Prostate gland (tissue), 2 donors: Measurements from ENCODE around the gene LAD1.

Experiments
- POLR2A ChIP-seq: fragments of 450-650 bp; IDR thresholded peaks from one replicate; pipeline ENCODE4 v1.6.1; 2016; ENCODE audit warnings: antibody characterized with exemption, mild to moderate bottlenecking
- POLR2AphosphoS5 ChIP-seq: sonication (generic); formaldehyde crosslinking; IDR thresholded peaks from one replicate; pipeline ENCODE4 v1.6.1; 2017; ENCODE audit warnings: antibody characterized with exemption
- TF ChIP-seq, protein P1 (sequence below), 4 experiments: fragments of 200-600 bp in 2 of 4; fragments of 450-650 bp in 2 of 4; sonication (generic) in 2 of 4; IDR thresholded peaks; 1 replicate in 3 of 4; 2 replicates in 1 of 4; pipeline ENCODE4 v1.5.1; 2016 to 2019; ENCODE audit warnings: antibody characterized with exemption in 4 of 4, mild to moderate bottlenecking in 2 of 4, moderate library complexity in 2 of 4

DNA sequence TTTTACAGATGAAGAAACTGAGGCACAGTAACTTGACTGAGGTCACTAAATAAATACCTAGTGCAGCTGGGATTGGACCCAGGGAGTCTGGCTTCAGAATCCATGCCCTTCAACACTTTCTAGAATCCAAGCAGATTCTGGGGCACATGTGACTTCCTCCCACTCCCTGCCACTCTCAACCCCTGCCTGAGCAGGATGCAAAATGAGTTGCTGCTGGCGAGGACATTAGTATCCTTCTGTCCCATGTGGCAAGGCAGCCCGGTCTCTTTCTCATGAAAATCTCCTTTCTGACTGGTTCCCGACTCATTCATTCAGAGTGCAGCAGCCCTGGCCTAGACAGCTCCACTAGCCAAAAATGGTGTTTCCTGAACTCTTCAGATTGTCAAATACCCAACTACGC lies 50.0 kb downstream of the LAD1 start:
- TF ChIP-seq POLR2A (no peak), POLR2AphosphoS5 (no peak)
- TF ChIP-seq, protein P1, sequence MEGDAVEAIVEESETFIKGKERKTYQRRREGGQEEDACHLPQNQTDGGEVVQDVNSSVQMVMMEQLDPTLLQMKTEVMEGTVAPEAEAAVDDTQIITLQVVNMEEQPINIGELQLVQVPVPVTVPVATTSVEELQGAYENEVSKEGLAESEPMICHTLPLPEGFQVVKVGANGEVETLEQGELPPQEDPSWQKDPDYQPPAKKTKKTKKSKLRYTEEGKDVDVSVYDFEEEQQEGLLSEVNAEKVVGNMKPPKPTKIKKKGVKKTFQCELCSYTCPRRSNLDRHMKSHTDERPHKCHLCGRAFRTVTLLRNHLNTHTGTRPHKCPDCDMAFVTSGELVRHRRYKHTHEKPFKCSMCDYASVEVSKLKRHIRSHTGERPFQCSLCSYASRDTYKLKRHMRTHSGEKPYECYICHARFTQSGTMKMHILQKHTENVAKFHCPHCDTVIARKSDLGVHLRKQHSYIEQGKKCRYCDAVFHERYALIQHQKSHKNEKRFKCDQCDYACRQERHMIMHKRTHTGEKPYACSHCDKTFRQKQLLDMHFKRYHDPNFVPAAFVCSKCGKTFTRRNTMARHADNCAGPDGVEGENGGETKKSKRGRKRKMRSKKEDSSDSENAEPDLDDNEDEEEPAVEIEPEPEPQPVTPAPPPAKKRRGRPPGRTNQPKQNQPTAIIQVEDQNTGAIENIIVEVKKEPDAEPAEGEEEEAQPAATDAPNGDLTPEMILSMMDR (IDR thresholded peaks at IDR 0.05): no peak
